K562 (cell line): ENCODE data around the gene CHRNA9. TPM values are rescaled to one million over a fixed set of nuclear protein-coding genes. Genes with fewer than 3 reads are reported as not detected.

Source experiments
- CREB3L1 ChIP-seq: fragments of 450-650 bp; IDR thresholded peaks from 2 replicates; pipeline ENCODE4 v1.6.1; 2014; ENCODE audit warnings: low read depth, mild to moderate bottlenecking, moderate library complexity, borderline replicate concordance
- DPF2 ChIP-seq: fragments of 450-650 bp; IDR thresholded peaks from 2 replicates; pipeline ENCODE4 v1.6.1; 2016
- E2F4 ChIP-seq: sonication (generic); formaldehyde crosslinking; IDR thresholded peaks from 2 replicates; pipeline ENCODE4 v1.8.0; 2022; ENCODE audit warnings: mild to moderate bottlenecking, low read depth, missing genetic modification reagents
- HDAC2 ChIP-seq: fragments of 450-650 bp; IDR thresholded peaks from 2 replicates; pipeline ENCODE4 v1.6.1; 2016; ENCODE audit warnings: mild to moderate bottlenecking
- HES1 ChIP-seq: fragments of 450-650 bp; IDR thresholded peaks from 2 replicates; pipeline ENCODE4 v1.6.1; 2016; ENCODE audit warnings: low read depth, mild to moderate bottlenecking, moderate library complexity
- NBN ChIP-seq: fragments of 450-650 bp; IDR thresholded peaks from 2 replicates; pipeline ENCODE4 v1.6.1; 2016; ENCODE audit warnings: low read depth, mild to moderate bottlenecking
- NCOA1 ChIP-seq: fragments of 450-650 bp; IDR thresholded peaks from 2 replicates; pipeline ENCODE4 v1.6.1; 2016; ENCODE audit warnings: low read depth
- PHF8 ChIP-seq: fragments of 200-600 bp; sonication (generic); IDR thresholded peaks from 2 replicates; pipeline ENCODE4 v1.6.1; 2012; ENCODE audit warnings: mixed run types, mild to moderate bottlenecking, inconsistent platforms, low read length, moderate library complexity, borderline replicate concordance
- POLR3A ChIP-seq: IDR thresholded peaks from 2 replicates; pipeline ENCODE4 v1.6.1; 2011; ENCODE audit warnings: borderline replicate concordance, mild to moderate bottlenecking, moderate library complexity; ENCODE audit not compliant: insufficient read length, insufficient read depth; ENCODE audit errors: extremely low read depth
- RBM34 ChIP-seq: fragments of 200-400 bp; formaldehyde crosslinking; IDR thresholded peaks from 2 replicates; pipeline ENCODE4 v1.6.1; 2018; ENCODE audit warnings: low read length, borderline replicate concordance; ENCODE audit not compliant: insufficient read depth
- RBM39 ChIP-seq: fragments of 200-400 bp; formaldehyde crosslinking; optimal IDR thresholded peaks from 2 replicates; pipeline ENCODE3; 2018; ENCODE audit warnings: low read depth, low read length
- RREB1 ChIP-seq: fragments of 250-450 bp; sonication (Bioruptor Pico); IDR thresholded peaks from 2 replicates; pipeline ENCODE4 v1.4.0; 2020
- RUNX1 ChIP-seq: sonication (generic); IDR thresholded peaks from 2 replicates; pipeline ENCODE4 v1.6.1; 2016; ENCODE audit warnings: antibody characterized with exemption, low read depth
- SAFB ChIP-seq: fragments of 200-400 bp; formaldehyde crosslinking; IDR thresholded peaks from 2 replicates; pipeline ENCODE4 v1.6.1; 2017; ENCODE audit warnings: low read depth, low read length, borderline replicate concordance
- TAL1 ChIP-seq: fragments of 450-650 bp; IDR thresholded peaks from 2 replicates; pipeline ENCODE4 v1.6.1; 2016; ENCODE audit warnings: mild to moderate bottlenecking
- THRA ChIP-seq: fragments of 450-650 bp; IDR thresholded peaks from 2 replicates; pipeline ENCODE4 v1.6.1; 2017; ENCODE audit warnings: mild to moderate bottlenecking, moderate library complexity
- ZBTB8A ChIP-seq: fragments of 450-650 bp; IDR thresholded peaks from 2 replicates; pipeline ENCODE4 v1.6.1; 2018; ENCODE audit warnings: mild to moderate bottlenecking, moderate library complexity; ENCODE audit not compliant: partially characterized antibody
- ZNF224 ChIP-seq: sonication (generic); formaldehyde crosslinking; IDR thresholded peaks from 2 replicates; pipeline ENCODE4 v1.8.0; 2022; ENCODE audit warnings: mild to moderate bottlenecking, missing genetic modification reagents
- ZNF282 ChIP-seq: sonication (generic); formaldehyde crosslinking; IDR thresholded peaks from 2 replicates; pipeline ENCODE4 v1.8.1; 2023; ENCODE audit warnings: missing genetic modification reagents
- ZNF354B ChIP-seq: fragments of 250-450 bp; sonication (Bioruptor Pico); IDR thresholded peaks from 2 replicates; pipeline ENCODE4 v1.4.0; 2020
- polyA plus RNA-seq, 8 experiments: library from polyadenylated mRNA; depleted of rRNA in 4 of 8; stranded (reverse) in 5 of 8; unstranded in 3 of 8; fragments of >200 nt; fragmentation: Nextera tagmentation in 2 of 8; fragmentation: Illumina TruSeq in 1 of 8; extraction: Ambion mirVana in 2 of 8; extraction: Trizol in 1 of 8; gene quantifications; 2 replicates each; pipeline versions ENCODE4 v1.2.1 to v1.2.3, GENCODE V29; 2011 to 2014; ENCODE audit warnings: inconsistent platforms in 1 of 8, missing spikeins in 1 of 8
- total RNA-seq, 7 experiments: library from RNA; depleted of rRNA in 6 of 7; stranded (reverse); fragments of >200 nt in 6 of 7; fragmentation: Illumina TruSeq in 2 of 7; extraction: Trizol in 2 of 7; gene quantifications; 2 replicates each; pipeline versions ENCODE4 v1.2.1 to v1.2.3, GENCODE V29; 2011 to 2021; ENCODE audit warnings: low replicate concordance in 1 of 7

Gene CHRNA9
- total and polyA plus RNA-seq, 9 of the 15 experiments (the other 6 are each of a cell fraction or from before 2014, with no cell fraction given), result not detected

GRCh38 chr4:40311811-40312346 is 23.3 kb upstream of the CHRNA9 start (continued):
- 0 out of 2 replicates have a peak, but pooled peaks have one; percentile 15 for TF ChIP-seq HES1
- no peak for TF ChIP-seq RBM39
- TF ChIP-seq DPF2, result peak; percentile 88
- no peak for TF ChIP-seq CREB3L1
- no peak for TF ChIP-seq ZNF224 (CRISPR knock-in tag)
- peak; percentile 65; the same call in 1 of the 2 replicates for TF ChIP-seq NCOA1
- TF ChIP-seq RBM34, result no peak
- TF ChIP-seq POLR3A, result no peak
- TF ChIP-seq HDAC2, result no peak
- TF ChIP-seq ZNF282 (CRISPR knock-in tag), result no peak
- no peak for TF ChIP-seq ZNF354B (CRISPR knock-in tag)
- TF ChIP-seq SAFB, result no peak
- TF ChIP-seq TAL1, result peak; percentile 92
- no peak for TF ChIP-seq RUNX1
- TF ChIP-seq E2F4 (CRISPR knock-in tag), result no peak
- TF ChIP-seq RREB1 (CRISPR knock-in tag), result no peak
- no peak for TF ChIP-seq ZBTB8A
- TF ChIP-seq NBN, result no peak
- no peak for TF ChIP-seq PHF8
- TF ChIP-seq THRA, result no peak
